Brain microvascular endothelial cell (primary cell): ENCODE data around the gene ALDH1A1.

ENCODE experiments used
- DNase-seq: peaks from one replicate; pipeline ENCODE4 v3.0.0-alpha.2; 2020
- H3K27ac ChIP-seq: fragments of 250-450 bp; sonication (Bioruptor Pico); 2 replicates; pipeline ENCODE4 v1.5.1; 2020; ENCODE audit warnings: mild to moderate bottlenecking, moderate library complexity
- H3K27me3 ChIP-seq: fragments of 250-450 bp; sonication (Bioruptor Pico); replicated peaks from 2 replicates; pipeline ENCODE4 v1.5.1; 2020; ENCODE audit warnings: mild to moderate bottlenecking
- H3K36me3 ChIP-seq: fragments of 250-450 bp; sonication (Bioruptor Pico); replicated peaks from 2 replicates; pipeline ENCODE4 v1.5.1; 2020; ENCODE audit warnings: mild to moderate bottlenecking
- H3K4me3 ChIP-seq: 2 replicates; pipeline ENCODE4 v1.5.1; 2011; ENCODE audit warnings: low read depth, mild to moderate bottlenecking, control low read depth, low read length, moderate library complexity
- in situ Hi-C: cut with HindIII; loops from 2 replicates; pipeline ENCODE4 v1.10.0; 2017; ENCODE audit warnings: low sequenced_read_pairs, low pct_ligation_motif_present
- TF ChIP-seq, protein P1 (sequence below): IDR thresholded peaks from 2 replicates; pipeline ENCODE4 v1.5.1; 2011; ENCODE audit warnings: low read depth, mild to moderate bottlenecking, moderate library complexity, low read length, control low read depth, inconsistent platforms; ENCODE audit errors: missing control alignments

The ALDH1A1 gene

DNA sequence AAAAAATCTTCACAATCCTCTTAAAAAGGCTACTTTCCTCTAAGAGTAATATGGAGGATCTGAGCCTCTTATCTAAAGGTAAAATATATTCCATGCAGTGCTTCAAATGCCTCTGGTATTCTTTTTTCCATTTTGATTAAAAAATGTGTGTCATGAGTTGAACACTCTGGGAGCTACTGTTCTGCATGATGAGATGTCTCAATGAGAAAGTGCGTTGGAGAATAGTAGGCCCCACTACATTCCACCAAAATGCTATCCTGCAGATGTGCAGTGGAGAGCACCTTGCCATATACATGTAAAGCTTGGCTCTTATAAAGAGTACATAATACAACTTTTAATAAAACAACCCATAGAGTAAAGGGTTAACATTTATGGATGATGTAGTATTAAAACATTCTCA, 26.3 kb downstream of the ALDH1A1 start:
- TF ChIP-seq, protein P1, sequence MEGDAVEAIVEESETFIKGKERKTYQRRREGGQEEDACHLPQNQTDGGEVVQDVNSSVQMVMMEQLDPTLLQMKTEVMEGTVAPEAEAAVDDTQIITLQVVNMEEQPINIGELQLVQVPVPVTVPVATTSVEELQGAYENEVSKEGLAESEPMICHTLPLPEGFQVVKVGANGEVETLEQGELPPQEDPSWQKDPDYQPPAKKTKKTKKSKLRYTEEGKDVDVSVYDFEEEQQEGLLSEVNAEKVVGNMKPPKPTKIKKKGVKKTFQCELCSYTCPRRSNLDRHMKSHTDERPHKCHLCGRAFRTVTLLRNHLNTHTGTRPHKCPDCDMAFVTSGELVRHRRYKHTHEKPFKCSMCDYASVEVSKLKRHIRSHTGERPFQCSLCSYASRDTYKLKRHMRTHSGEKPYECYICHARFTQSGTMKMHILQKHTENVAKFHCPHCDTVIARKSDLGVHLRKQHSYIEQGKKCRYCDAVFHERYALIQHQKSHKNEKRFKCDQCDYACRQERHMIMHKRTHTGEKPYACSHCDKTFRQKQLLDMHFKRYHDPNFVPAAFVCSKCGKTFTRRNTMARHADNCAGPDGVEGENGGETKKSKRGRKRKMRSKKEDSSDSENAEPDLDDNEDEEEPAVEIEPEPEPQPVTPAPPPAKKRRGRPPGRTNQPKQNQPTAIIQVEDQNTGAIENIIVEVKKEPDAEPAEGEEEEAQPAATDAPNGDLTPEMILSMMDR: no peak
- Histone ChIP-seq H3K36me3 (no peaks in the 10 kb centered on the region), H3K27me3 (no peaks in the 10 kb centered on the region), H3K4me3 (no peak overlapping the region), H3K27ac (no peak overlapping the region)
- in situ Hi-C loops: no loop called here
- no peak for DNase-seq

DNA sequence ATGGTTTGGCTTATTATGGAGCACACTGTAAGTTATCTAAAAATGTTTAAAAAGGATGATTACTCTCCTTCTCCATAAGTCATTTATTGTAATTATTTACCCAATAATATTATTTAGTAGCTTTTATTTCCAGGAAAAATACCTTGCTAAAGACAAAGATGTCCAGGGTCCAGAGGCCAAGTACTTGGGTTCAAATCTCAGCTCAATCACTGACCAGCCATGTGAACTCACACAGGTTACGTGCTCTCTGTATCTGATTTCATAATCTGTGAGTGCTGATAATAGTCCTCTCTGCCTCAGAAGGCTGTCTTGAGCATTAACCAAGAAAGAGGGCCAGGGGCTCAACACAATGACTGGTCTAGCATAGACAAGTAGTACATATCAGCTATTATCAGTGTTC, 27.0 kb downstream of the ALDH1A1 start:
- H3K4me3 ChIP-seq: no peak overlapping the region
- TF ChIP-seq, protein P1: no peak
- H3K27me3 ChIP-seq: no peaks in the 10 kb centered on the region

DNA sequence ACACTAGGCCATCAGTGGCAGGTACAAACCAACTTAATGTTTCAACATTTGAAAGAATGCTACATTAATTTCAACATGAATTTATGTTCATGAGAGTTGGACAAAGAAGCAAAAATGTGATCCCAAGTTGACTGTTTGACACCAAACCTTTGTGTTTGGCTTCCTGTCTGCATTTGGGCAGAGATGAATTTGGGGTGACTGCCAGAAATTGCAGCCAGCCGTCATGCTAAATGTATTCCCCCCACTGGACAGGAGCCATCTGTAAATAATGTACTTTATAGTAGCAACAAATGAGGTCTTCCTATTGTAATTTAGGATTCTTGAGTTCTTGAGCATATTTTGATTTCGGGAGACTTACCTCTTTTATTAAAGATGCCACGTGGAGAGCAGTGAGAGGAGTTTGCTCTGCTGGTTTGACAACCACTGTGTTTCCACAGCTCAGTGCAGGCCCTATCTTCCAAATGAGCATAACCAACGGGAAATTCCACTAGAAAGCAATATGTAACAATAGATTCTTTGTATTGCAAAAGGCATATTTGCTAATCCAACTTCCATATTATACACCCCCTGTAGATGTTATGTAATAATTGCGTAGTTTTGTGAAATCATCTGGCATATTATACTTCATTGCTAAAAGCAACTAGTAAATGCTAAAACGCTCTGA, 27.6 kb downstream of the ALDH1A1 start:
- Histone ChIP-seq H3K36me3 (no peaks in the 10 kb centered on the region), H3K27me3 (no peaks in the 10 kb centered on the region), H3K4me3 (no peak overlapping the region), H3K27ac (no peak overlapping the region)
- no peak for DNase-seq
- in situ Hi-C loops: no loop called here
- TF ChIP-seq, protein P1: no peak

More for the DNA sequence above, 27.0 kb downstream of the ALDH1A1 start:
- in situ Hi-C loops: no loop called here
- Histone ChIP-seq H3K36me3 (no peaks in the 10 kb centered on the region), H3K27ac (no peak overlapping the region)
- no peak for DNase-seq

DNA sequence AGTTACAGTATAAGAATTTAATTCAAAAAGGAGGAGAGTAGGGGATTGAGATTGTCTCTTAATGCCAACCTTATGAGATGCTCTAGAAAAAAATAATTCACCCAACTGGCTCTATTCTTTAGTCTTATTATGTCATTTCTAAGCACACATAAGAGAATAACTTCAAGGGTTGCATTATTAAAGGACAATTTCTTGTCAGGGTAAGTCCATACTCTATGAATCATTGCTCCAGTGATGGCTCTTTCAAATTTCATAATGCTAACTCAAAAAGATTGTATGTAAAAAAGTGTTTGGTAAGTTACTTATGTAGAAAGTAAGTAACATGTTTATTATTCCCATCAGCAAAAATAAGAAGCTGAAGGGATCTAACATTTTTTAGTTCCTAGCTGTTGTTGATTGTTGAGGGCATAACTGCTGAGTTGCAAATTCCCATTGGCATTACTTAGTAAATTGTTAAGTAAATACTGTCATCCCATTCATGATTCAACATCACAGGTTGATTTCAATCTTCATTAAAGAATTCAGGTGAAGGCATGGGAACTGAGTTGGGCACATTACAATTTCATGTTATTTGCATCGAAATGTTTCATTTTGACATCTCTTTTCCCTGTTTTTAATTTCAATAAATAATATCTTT, 28.6 kb downstream of the ALDH1A1 start:
- TF ChIP-seq, protein P1: no peak
- H3K27ac ChIP-seq: no peak overlapping the region
- in situ Hi-C loops: no loop called here
- no peak for DNase-seq
- no peak overlapping the region for H3K4me3 ChIP-seq
- no peaks in the 10 kb centered on the region for H3K36me3 ChIP-seq
- no peaks in the 10 kb centered on the region for H3K27me3 ChIP-seq

DNA sequence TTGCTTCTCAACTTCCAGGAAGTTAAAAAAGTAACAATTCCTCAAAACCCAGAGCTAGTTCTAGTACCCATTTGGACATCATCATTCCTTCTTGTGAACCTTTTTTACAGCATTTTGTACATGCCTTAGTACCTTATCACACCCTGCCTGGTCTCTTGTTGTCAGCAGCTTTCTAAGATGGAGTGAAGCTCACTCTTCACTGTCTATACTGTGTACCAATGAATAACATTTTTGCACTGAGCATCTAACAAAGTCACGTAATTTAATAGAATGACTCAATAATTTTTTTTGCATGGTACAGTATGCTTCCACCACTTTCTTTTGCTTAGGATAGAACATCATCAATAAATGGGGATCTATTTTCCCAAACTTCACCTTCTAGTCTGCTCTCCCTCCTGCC, 29.8 kb downstream of the ALDH1A1 start:
- Histone ChIP-seq H3K27ac (no peak overlapping the region), H3K27me3 (no peaks in the 10 kb centered on the region), H3K4me3 (no peak overlapping the region), H3K36me3 (no peaks in the 10 kb centered on the region)
- no peak for DNase-seq
- TF ChIP-seq, protein P1: no peak
- in situ Hi-C loops: no loop called here
